Right ventricle myocardium inferior (tissue), 1 donor: ENCODE results near the gene CAMTA1. TPM values are rescaled to one million over a fixed set of nuclear protein-coding genes. Genes with fewer than 3 reads are reported as not detected.

Experiments used
- ATAC-seq: fragments of 200-7000 bp; cut with Tn5 transposase; one replicate; pipeline ENCODE4 v1.9.1; 2020; ENCODE audit warnings: mild to moderate bottlenecking, moderate library complexity
- DNase-seq: peaks from one replicate; pipeline ENCODE4 v3.0.0; 2021; ENCODE audit errors: missing footprints
- intact Hi-C: fragments of 100-400 bp; cut with DNase I; formaldehyde crosslinking; loops from one replicate; pipeline ENCODE4 v1.11.0; 2022
- total RNA-seq: library from RNA; stranded (reverse); fragmentation: NEBNext Ultra II Directional; extraction: Animal tissue kit (Norgen Biotek cat#: 25700); gene quantifications from one replicate; pipeline ENCODE4 v1.2.1, GENCODE V29; 2021
- donor health status: DM: no; HTN: yes; CAD: no; lungs with severe emphysema.

CAMTA1 gene
- total RNA-seq, 1 donor from 2014 or later: 159 TPM

GRCh38 chr1:7278045-7278444, 492.8 kb downstream of the CAMTA1 start:
- DNase-seq (no peak), ATAC-seq (no peak)
- intact Hi-C loops: no loop called here

GRCh38 chr1:7278827-7279765, 493.8 kb downstream of the CAMTA1 start:
- no peak for ATAC-seq
- no peak for DNase-seq
- intact Hi-C loops: no loop called here

- ATAC-seq: no peak
- intact Hi-C loops: no loop called here
- DNase-seq: no peak
These were observed 494.5 kb downstream of the CAMTA1 start for GRCh38 chr1:7279769-7280168.

- intact Hi-C loops: no loop called here
- DNase-seq (no peak), ATAC-seq (no peak)
These were observed 495.2 kb downstream of the CAMTA1 start for GRCh38 chr1:7280347-7280960.

GRCh38 chr1:7281821-7282220, 496.6 kb downstream of the CAMTA1 start:
- DNase-seq: no peak
- intact Hi-C loops: no loop called here
- no peak for ATAC-seq

- ATAC-seq (no peak), DNase-seq (no peak)
- intact Hi-C loops: no loop called here
These were observed 499.7 kb downstream of the CAMTA1 start for GRCh38 chr1:7284839-7285435.

GRCh38 chr1:7285856-7286454, 500.7 kb downstream of the CAMTA1 start:
- no peak for ATAC-seq
- DNase-seq: no peak
- intact Hi-C loops: no loop called here

GRCh38 chr1:7287013-7287412, 501.8 kb downstream of the CAMTA1 start:
- intact Hi-C loops: no loop called here
- DNase-seq (no peak), ATAC-seq (no peak)

GRCh38 chr1:7288992-7289391, 503.7 kb downstream of the CAMTA1 start:
- intact Hi-C loops: no loop called here
- DNase-seq (no peak), ATAC-seq (no peak)

GRCh38 chr1:7289694-7290093, 504.4 kb downstream of the CAMTA1 start:
- intact Hi-C loops: loop anchor here (2.0 to 5.0 kb wide), 2 partner anchors 78 to 229 kb away; no protein-coding TSS in a partner anchor
- ATAC-seq (no peak), DNase-seq (no peak)

GRCh38 chr1:7290971-7291970, 506.0 kb downstream of the CAMTA1 start:
- ATAC-seq: peak; percentile 85
- peak; percentile 67 for DNase-seq
- intact Hi-C loops: loop anchor here (2.0 to 5.0 kb wide), 2 partner anchors 76 to 228 kb away; no protein-coding TSS in a partner anchor

GRCh38 chr1:7292036-7292681, 506.9 kb downstream of the CAMTA1 start:
- ATAC-seq: no peak
- intact Hi-C loops: loop anchor here (5.0 kb wide), 1 partner anchor 75 kb away; no protein-coding TSS in a partner anchor

GRCh38 chr1:7292714-7293419, 507.6 kb downstream of the CAMTA1 start:
- DNase-seq (no peak), ATAC-seq (peak; percentile 16)
- intact Hi-C loops: loop anchor here (5.0 kb wide), 1 partner anchor 74 kb away; no protein-coding TSS in a partner anchor

More at GRCh38 chr1:7292036-7292681, 506.9 kb downstream of the CAMTA1 start:
- DNase-seq: no peak

- DNase-seq: no peak
These were observed 508.7 kb downstream of the CAMTA1 start for GRCh38 chr1:7293702-7294629.

GRCh38 chr1:7294636-7295035, 509.4 kb downstream of the CAMTA1 start:
- no peak for DNase-seq
- no peak for ATAC-seq
- intact Hi-C loops: loop anchor here (5.0 kb wide), 1 partner anchor 73 kb away; no protein-coding TSS in a partner anchor

More at GRCh38 chr1:7293702-7294629, 508.7 kb downstream of the CAMTA1 start:
- intact Hi-C loops: loop anchor here (5.0 kb wide), 1 partner anchor 73 kb away; no protein-coding TSS in a partner anchor
- no peak for ATAC-seq

- intact Hi-C loops: no loop called here
- ATAC-seq: no peak
- DNase-seq: no peak
These were observed 510.7 kb downstream of the CAMTA1 start for GRCh38 chr1:7295946-7296345.
